IgD-negative memory B cell (primary cell): Measurements from ENCODE around the gene SEBOX. TPM values are rescaled to one million over a fixed set of nuclear protein-coding genes. Genes with fewer than 3 reads are reported as not detected.
A peak's percentile ranks its signal among the peaks of the same experiment; 100 is the strongest.

ENCODE experiments used
- H3K27ac Mint-ChIP-seq, 3 donors: one replicate each; pipeline ENCODE4 v1.8.0; 2020 to 2022; ENCODE audit warnings: mild to moderate bottlenecking in 3 of 3, mixed read lengths in 3 of 3, moderate library complexity in 1 of 3
- H3K27me3 Mint-ChIP-seq: one replicate; pipeline ENCODE4 v1.8.0; 2021; ENCODE audit warnings: mixed read lengths
- H3K36me3 Mint-ChIP-seq: one replicate; pipeline ENCODE4 v1.8.0; 2020; ENCODE audit warnings: mild to moderate bottlenecking, mixed read lengths
- H3K4me1 Mint-ChIP-seq, 3 donors: one replicate each; pipeline ENCODE4 v1.8.0; 2020 to 2022; ENCODE audit warnings: mixed read lengths in 3 of 3, mild to moderate bottlenecking in 1 of 3
- H3K4me3 Mint-ChIP-seq, 4 donors: one replicate each; pipeline ENCODE4 v1.8.0; 2020 to 2022; ENCODE audit warnings: mild to moderate bottlenecking in 4 of 4, mixed read lengths in 4 of 4, moderate library complexity in 3 of 4
- H3K9me3 Mint-ChIP-seq, 3 donors: one replicate each; pipeline ENCODE4 v1.8.0; 2020 to 2021; ENCODE audit warnings: mixed read lengths in 3 of 3, mild to moderate bottlenecking in 1 of 3
- polyA plus RNA-seq: library from polyadenylated mRNA; unstranded; fragments of 300-500 nt; fragmentation: Illumina TruSeq; gene quantifications from one replicate; pipeline ENCODE4 v1.2.3, GENCODE V29; 2021

The SEBOX gene, protein sequence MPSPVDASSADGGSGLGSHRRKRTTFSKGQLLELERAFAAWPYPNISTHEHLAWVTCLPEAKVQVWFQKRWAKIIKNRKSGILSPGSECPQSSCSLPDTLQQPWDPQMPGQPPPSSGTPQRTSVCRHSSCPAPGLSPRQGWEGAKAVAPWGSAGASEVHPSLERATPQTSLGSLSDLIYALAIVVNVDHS
- not detected for polyA plus RNA-seq

DNA sequence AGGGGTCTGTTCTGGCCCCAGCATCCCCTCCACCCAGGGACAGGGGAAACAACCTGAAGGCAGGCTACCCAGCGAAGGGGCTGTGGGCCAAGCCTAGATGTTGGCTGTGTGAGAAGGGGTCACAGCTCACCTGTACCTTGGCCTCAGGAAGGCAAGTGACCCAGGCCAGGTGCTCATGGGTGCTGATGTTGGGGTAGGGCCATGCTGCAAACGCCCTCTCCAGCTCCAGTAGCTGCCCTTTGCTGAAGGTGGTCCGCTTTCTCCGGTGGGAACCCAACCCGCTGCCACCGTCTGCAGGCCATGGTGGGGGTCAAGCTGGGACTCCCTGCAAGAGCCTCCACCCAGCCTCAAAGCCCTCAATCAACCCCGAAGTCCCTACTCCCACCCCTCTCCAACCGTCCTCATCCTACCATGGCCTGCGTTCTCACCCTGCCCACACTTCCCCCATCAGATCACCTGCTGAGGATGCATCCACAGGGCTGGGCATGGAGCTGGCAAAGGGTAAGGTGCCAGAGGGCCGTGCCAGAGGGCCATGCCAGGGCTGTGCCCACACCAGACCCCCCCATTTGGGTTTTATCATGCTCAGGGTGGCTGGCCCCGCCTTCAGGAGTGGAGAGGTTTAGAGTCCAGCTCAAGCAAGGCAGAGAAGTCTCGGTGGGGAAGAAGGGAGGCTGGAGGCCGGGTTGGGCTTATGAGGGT lies at the start of gene SEBOX:
Gene SEBOX, minus strand, starts transcription at position 535 of the 699 bp plus-strand sequence. Its CDS starts 48 bp downstream, at position 487.
- Mint-ChIP-seq H3K27me3 (no peaks in the 10 kb centered on the region), H3K4me1 (no peaks in the 10 kb centered on the region), H3K36me3 (peaks cover 3% of the 10 kb centered on the region), H3K9me3 (no peaks in the 10 kb centered on the region), H3K27ac (no peak within 1 kb of the TSS), H3K4me3 (no peak within 1 kb of the TSS)

DNA sequence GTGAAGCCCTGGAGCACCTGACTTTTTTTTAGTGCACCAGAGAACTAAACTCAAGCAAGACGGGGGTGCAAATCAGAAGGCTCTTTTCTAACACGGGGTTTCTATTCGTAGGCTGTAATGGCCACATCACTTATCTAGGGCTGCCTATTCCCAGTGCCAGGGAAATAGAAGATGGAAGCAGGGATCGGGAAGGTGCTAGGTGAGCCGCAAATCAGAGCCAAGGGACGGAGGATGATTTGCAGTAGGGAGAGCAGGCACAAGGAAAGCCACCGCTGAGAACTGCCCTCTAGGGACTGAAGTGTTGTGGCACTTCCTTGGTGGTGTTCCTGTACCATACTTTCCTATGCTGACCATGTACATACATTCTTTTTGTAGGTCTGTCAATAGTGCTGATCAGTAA lies 48.8 kb upstream of the SEBOX start:
- H3K27me3 Mint-ChIP-seq: peaks cover 2% of the 10 kb centered on the region
- peaks cover 0 to 4% (median 3%) of the 10 kb centered on the region in 3 donors for H3K4me1 Mint-ChIP-seq
- H3K9me3 Mint-ChIP-seq: no peaks in the 10 kb centered on the region
- no peak overlapping the region for H3K4me3 Mint-ChIP-seq
- no peaks in the 10 kb centered on the region for H3K36me3 Mint-ChIP-seq
- no peak overlapping the region for H3K27ac Mint-ChIP-seq

DNA sequence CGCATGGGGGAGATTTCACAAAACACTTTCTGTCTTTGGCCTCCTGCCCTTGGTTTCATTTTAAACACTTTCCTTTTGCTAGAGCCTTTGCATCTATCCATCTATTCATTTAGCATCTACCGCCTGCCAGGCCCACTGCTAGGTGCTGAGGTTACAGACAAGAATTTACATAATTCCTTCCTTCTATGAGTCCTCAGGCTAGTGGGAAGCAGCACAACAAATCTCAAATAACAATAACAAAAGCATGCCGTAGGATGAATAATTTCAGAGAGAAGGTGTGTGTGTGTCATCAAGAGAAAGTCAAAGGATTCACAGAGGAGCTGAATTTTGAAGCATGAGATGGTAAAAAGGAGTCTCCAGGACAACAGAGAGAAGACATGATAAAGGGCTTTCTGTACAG lies 47.1 kb upstream of the SEBOX start:
- Mint-ChIP-seq H3K27ac (no peak overlapping the region), H3K9me3 (no peaks in the 10 kb centered on the region), H3K4me3 (no peak overlapping the region), H3K27me3 (peaks cover 2% of the 10 kb centered on the region), H3K4me1 (peaks cover 0 to 6% (median 3%) of the 10 kb centered on the region in 3 donors), H3K36me3 (no peaks in the 10 kb centered on the region)

DNA sequence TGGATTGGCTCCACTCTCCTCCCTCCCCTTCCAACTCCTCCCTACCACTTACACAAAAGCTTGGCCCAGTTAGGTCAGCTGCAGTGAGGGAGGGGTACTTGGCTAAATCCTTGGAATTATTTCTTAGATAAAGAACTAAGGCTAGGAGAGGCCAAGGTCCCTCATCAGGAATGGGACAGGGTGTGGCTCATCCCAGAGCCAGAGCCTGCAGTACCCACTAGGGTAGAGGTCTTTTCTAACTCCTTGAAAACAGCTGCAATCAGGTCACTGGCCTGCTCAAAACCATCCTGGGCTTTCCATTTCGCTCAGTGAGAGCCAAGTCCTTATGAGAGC lies 42.9 kb upstream of the SEBOX start:
- no peaks in the 10 kb centered on the region for H3K36me3 Mint-ChIP-seq
- H3K4me3 Mint-ChIP-seq: no peak overlapping the region
- peaks cover 6 to 9% (median 8%) of the 10 kb centered on the region in 3 donors for H3K4me1 Mint-ChIP-seq
- H3K27ac Mint-ChIP-seq: no peak overlapping the region
- H3K27me3 Mint-ChIP-seq: no peaks in the 10 kb centered on the region
- no peaks in the 10 kb centered on the region for H3K9me3 Mint-ChIP-seq

DNA sequence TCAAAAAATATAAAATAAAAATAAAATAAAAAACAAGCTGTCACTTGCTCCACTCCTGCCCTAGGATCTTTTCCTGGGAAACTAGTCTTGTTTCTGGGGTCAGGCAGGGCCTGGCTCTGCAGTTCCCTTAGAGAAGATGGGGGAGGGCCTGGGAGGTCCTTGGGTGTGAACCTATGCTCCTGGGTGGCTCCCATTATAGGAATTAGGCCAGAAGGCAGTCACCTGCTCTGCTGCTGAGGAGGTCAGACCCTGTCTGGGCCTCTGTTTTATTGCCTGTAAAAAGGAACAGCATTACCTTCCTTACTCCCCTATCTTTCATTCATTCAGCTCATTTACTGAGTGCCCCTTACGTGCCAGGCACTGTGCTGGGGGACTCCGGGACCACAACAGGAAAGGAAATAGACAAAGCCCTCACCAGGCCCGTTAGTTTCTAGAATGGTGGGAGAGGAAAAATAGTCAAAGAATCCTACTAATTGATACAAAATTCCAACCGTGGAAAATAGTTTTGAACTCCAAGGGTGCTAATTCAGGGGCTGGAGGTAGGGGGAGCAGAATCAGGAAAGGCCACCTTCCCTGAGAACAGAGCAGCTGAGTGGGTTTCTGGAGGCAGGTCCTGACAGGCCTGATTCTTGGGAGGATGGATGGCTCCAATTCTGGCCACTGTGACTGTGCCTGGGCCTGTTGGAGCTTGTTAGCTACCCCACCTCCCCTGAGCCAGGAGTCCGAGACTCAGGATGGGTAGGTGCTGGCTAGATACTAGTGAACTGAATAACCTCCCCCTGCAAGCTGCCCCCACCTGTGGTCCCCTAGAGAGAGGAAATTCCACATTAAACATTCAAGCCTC lies 42.4 kb upstream of the SEBOX start:
- H3K27me3 Mint-ChIP-seq: no peaks in the 10 kb centered on the region
- H3K4me1 Mint-ChIP-seq: peaks cover 6 to 9% (median 8%) of the 10 kb centered on the region in 3 donors
- no peaks in the 10 kb centered on the region for H3K36me3 Mint-ChIP-seq
- no peaks in the 10 kb centered on the region for H3K9me3 Mint-ChIP-seq
- peak overlapping the region in 2 of 4 donors; percentile 58 to 83 for H3K4me3 Mint-ChIP-seq
- no peak overlapping the region for H3K27ac Mint-ChIP-seq

DNA sequence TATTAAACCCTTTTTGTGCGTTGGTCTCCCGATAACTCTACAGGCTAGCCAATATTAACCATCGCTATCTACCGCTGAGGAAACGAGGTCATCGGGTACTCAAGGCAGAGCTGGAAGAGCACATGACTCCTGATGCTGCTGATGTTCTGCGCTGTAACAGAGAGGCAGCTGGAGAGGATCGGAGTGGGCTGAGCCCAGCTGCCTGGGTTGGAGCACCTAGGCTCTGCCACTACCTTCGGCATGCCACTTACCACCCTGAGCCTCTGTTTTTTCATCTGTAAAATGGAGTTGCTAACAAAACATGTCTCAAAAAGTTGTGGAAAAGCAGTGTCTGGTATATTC lies 41.4 kb upstream of the SEBOX start:
- Mint-ChIP-seq H3K27me3 (no peaks in the 10 kb centered on the region), H3K4me3 (peak overlapping the region; percentile 58 to 91 (median 86)), H3K4me1 (peaks cover 6 to 9% (median 8%) of the 10 kb centered on the region in 3 donors), H3K36me3 (no peaks in the 10 kb centered on the region), H3K27ac (no peak overlapping the region), H3K9me3 (no peaks in the 10 kb centered on the region)

DNA sequence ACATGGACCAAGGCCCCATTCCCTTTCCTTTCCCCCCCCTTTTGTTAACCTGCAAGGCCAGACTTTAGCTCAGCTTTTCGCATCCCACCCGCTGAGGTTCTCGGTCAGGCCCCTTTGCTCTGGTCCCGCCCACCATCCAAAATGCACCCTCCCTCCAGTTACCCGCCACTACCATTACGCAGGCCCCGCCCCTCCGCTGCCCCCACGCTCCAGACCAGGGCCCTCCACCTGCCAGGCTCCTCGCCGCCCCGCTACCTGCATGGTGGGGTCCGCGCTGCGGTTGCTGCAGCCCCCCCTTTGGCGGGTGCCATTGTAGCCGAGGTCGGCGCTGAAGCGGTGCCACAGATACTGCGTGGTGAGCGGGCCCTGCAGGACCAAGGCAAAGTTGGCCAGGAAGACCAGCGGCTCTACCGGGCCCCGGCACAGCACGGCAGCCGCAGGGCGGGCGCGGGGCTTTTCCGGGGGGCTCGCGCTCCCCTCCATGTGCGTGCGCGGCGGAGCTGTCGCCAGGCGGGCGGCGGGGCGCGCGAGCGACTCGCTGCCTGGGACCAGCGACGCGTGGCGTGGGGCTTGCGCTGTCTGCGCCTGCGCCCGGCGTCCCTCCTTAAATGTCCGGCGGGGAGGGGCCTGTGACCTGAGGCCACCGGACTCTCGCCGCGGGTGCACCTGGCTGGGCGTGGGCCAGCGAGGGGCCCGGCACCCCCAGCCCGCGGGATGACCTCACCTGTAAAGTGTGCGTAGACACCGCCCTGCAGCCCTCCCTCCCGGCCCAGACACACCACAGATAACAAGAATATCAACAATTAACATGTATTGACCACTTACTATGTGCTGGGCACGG lies 40.9 kb upstream of the SEBOX start, which contains the start of gene SLC46A1:
Gene SLC46A1, minus strand, starts transcription at position 581 of the 841 bp plus-strand sequence. Its CDS starts 98 bp downstream, at position 483.
- no peaks in the 10 kb centered on the region for H3K9me3 Mint-ChIP-seq
- no peaks in the 10 kb centered on the region for H3K36me3 Mint-ChIP-seq
- H3K27ac Mint-ChIP-seq: peak within 1 kb of the TSS in 1 of 3 donors; percentile 53
- H3K27me3 Mint-ChIP-seq: no peaks in the 10 kb centered on the region
- H3K4me1 Mint-ChIP-seq: peaks cover 6 to 9% (median 8%) of the 10 kb centered on the region in 3 donors
- H3K4me3 Mint-ChIP-seq: peak within 1 kb of the TSS; percentile 83 to 93 (median 88)

DNA sequence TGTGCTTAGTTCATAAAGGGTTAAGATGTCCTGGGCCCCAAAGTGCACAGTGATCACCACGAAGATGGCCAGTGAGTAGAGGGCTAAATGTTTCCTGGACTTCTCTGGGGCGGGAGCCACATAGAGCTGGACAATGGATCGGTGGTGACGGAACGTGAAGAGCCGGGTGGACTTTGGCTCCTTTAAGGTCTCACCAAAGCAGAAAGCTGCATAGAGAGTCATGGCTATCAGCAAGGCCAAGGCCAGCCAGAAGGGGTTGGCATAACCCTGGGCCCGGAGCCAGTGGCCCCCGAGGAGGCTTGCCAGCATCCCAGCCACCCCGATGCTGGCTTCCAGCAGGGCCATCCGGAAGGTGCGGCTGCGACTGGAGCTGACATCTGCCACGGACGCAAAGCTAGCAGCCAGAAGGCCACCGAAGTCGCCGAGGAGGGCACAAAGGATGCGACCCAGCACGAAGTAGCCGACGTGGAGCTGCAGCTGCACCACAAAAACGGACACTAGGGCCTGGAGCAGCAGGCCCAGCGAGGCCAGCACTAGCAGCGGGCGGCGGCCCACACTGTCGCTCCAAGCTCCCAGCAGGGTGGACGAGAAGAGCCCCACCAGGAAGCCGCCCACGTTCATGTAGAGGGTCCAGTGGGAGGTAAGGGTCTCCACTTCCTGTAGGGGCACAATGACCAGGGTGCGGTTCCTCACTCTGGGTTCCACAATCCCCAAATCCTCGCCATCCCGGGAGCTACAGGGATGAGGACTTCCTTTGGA lies 40.0 kb upstream of the SEBOX start:
- H3K4me3 Mint-ChIP-seq: peak overlapping the region; percentile 83 to 93 (median 88)
- H3K9me3 Mint-ChIP-seq: no peaks in the 10 kb centered on the region
- H3K27me3 Mint-ChIP-seq: no peaks in the 10 kb centered on the region
- H3K4me1 Mint-ChIP-seq: peaks cover 6 to 9% (median 8%) of the 10 kb centered on the region in 3 donors
- H3K27ac Mint-ChIP-seq: peak overlapping the region in 1 of 3 donors; percentile 53
- H3K36me3 Mint-ChIP-seq: no peaks in the 10 kb centered on the region

DNA sequence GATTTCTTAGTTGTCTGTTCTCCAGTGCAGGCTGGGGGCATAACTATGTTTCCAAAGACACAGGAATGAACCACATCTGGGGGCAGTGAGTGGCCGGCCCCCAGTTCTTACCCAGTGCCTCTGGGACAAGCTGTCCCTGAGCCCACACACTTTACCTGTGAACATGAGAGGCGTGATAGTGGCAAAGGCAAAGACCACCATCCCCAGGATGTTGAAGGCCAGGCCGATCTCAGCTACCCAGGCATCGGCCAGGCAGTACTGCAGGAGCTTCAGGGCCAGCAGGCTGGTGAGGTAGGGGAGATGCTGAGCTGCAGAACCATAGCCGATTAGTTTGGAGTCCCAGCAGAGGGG lies 39.4 kb upstream of the SEBOX start:
- Mint-ChIP-seq H3K9me3 (no peaks in the 10 kb centered on the region), H3K27me3 (no peaks in the 10 kb centered on the region), H3K4me3 (peak overlapping the region; percentile 71 to 83 (median 74)), H3K27ac (peak overlapping the region in 1 of 3 donors; percentile 28), H3K4me1 (peaks cover 6 to 9% (median 8%) of the 10 kb centered on the region in 3 donors), H3K36me3 (no peaks in the 10 kb centered on the region)

DNA sequence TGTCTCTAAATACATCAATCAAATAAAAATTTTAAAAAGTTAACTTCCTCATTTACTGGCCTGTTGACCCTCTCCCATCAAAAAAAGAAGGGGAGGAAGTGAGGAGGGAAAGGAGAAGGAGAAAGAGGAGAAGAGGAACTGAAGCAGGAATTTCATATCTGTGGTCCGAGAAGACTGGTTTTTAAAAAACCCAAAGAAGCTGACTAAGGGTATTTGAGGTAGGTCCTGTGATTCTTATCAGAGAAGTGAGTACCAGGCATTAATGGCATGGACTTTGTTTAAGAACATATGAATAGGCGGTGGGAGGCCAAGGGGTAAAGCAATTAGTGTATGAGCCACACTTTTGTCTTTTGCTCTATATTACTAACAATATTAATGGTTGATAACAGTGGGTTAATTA lies 39.0 kb upstream of the SEBOX start:
- Mint-ChIP-seq H3K9me3 (no peaks in the 10 kb centered on the region), H3K4me1 (peaks cover 6 to 9% (median 8%) of the 10 kb centered on the region in 3 donors), H3K27ac (no peak overlapping the region), H3K36me3 (no peaks in the 10 kb centered on the region), H3K27me3 (no peaks in the 10 kb centered on the region), H3K4me3 (peak overlapping the region in 3 of 4 donors; percentile 67 to 83 (median 75))

DNA sequence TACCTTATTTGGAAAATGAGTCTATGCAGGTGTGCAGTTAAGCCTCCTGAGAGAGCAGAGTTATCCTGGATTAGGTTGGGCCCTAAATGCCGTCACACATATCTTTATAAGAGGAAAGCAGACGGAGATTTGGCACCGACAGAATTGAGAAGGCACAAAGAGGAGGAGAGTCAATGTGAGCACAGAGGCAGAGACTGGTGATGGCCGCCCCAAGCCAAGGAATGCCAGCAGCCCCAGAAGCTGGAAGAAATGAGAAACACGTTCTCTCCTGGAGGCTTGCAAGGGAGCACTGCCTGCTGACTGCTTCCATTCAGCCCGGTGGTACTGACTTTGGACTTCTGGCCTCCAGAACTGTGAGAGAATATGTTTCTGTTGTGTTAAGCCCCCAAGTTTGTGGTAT lies 37.8 kb upstream of the SEBOX start:
- Mint-ChIP-seq H3K27ac (peak overlapping the region in 1 of 3 donors; percentile 42), H3K4me1 (peaks cover 6 to 9% (median 8%) of the 10 kb centered on the region in 3 donors), H3K9me3 (no peaks in the 10 kb centered on the region), H3K36me3 (peaks cover 2% of the 10 kb centered on the region), H3K27me3 (no peaks in the 10 kb centered on the region), H3K4me3 (peak overlapping the region in 2 of 4 donors; percentile 64 to 67)

DNA sequence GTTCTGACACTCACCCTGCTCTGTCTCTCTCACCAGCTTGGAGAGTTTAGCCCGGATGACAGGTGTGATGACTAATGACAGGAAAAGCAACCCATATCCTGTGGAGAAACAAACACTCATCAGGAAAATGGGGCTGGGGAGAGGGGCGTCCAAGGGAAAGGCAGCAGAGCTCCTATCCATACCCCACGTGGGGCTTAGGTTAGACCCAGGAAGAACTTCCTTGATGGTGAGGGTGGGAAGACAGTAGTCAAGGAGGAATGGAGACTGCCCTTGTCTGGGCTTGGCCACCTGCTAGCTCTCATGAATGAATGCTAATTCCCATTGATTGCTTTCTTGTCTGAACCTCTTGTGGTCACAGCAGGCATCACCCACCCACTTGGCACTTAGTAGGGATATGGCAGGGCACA lies 37.2 kb upstream of the SEBOX start:
- Mint-ChIP-seq H3K9me3 (no peaks in the 10 kb centered on the region), H3K36me3 (peaks cover 4% of the 10 kb centered on the region), H3K27me3 (no peaks in the 10 kb centered on the region), H3K27ac (peak overlapping the region in 2 of 3 donors; percentile 42 to 63), H3K4me3 (peak overlapping the region in 1 of 4 donors; percentile 64), H3K4me1 (peaks cover 6 to 9% (median 7%) of the 10 kb centered on the region in 3 donors)

DNA sequence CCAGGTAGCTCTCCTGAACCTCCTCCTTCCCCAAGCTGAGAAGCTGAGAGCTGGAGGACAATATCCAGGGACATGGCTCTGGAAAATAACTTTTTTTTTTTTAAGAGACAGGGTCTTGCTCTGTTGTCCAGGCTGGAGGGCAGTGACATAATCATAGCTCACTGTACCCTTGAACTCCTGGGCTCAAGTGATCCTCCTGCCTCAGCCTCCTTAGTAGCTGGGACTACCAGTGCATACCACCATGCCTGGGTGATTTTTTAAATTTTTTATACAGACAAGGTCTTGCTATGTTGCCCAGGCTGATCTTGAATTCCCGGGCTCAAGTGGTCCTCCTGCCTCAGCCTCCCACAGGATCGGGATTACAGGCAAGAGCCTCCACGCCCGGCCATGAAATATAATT lies 34.8 kb upstream of the SEBOX start:
- H3K36me3 Mint-ChIP-seq: peaks cover 4% of the 10 kb centered on the region
- no peaks in the 10 kb centered on the region for H3K27me3 Mint-ChIP-seq
- peaks cover 3 to 6% (median 3%) of the 10 kb centered on the region in 3 donors for H3K4me1 Mint-ChIP-seq
- H3K9me3 Mint-ChIP-seq: no peaks in the 10 kb centered on the region
- H3K27ac Mint-ChIP-seq: peak overlapping the region in 1 of 3 donors; percentile 16
- no peak overlapping the region for H3K4me3 Mint-ChIP-seq
